ENCODE measurements around the gene LIG3.
"Not testable (repeated sequence)": the region's sequence is repeated elsewhere in the genome, so short reads cannot be mapped to it uniquely, and the experiment has no call there.

Gene LIG3

DNA sequence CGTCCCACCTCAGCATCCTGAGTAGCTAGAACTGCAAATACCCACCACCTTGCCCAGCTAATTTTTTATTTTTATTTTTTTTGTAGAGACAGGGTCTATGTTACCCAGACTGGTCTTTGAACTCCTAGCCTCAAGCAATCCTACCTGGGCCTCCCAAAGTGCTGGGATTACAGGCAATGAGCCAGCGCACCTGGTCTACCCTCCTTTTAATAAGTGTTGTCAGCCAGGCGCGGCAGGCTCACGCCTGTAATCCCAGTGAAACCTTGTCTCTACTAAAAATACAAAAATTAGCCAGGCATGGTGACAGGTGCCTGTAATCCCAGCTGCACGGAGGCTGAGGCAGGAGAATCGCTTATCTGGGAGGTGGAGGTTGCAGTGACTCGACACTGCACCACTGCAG, 63.9 kb downstream of the LIG3 start:
- no peak for DNase-seq (ENCODE audit: low read depth)

DNA sequence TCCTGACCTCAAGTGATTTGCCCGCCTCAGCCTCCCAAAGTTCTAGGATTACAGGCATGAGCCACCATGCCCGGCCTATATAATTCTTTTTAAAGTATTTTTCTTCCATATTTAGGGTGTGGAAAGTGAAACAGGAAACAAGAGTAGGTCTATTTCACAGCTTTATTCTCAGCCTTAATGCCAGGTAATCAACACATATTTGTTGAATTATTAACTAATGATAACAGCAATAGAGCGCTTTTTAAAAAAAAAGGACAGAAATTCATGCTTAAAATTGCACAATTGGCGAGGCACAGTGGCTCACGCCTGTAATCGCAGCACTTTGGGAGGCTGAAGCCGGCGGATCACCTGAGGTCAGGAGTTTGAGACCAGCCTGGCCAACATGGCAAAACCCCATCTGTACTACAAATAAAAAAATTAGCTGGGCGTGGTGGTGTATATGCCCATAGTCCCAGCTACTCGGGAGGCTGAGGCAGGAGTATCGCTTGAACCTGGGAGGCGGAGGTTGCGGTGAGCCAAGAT, 65.2 kb downstream of the LIG3 start:
- not testable (repeated sequence) for DNase-seq (ENCODE audit: low read depth)

DNA sequence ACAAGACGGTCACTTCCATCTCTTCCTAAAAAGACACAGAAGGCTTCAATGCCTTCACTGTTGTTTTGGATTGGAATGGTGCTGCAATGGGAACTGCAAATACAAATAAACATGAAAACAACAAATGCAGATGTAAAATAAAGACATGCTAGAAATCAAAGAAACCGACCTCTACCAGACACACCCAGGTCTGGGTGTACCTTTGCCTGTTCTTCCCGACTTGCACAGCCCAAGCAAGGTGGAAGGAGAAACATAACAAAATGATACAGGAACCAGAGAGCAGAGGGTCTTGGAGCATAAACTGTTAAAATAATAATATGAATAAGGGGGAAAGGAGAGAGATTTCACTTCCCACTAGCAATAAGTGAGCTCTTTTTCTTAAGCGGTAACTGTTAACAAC, 65.9 kb downstream of the LIG3 start:
- no peak for DNase-seq (ENCODE audit: low read depth)

DNA sequence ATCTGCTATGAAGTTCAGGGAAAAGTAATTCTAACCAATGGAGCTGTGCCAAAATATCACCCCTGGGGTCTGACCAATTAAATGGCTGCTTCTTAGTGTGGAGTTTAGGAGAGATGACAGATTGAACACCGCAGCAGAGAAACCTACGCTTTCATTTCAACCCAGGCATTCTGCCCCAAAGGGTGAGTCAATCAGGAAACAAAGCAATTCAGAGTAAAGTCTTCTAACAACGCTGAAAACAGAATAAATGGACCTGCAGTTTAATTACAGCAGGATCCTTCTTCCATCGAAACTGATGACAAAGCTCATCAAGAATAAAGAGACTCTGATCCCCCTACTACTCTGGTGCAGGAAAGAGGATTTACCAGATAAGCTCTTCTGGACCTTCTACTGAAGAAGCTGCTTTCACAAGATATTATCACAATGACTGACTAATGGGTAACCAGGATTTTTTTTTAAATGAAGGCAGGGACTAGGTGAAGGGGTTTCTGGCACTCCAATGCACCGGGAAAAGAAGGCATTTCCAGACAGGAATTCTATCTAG, 66.5 kb downstream of the LIG3 start:
- DNase-seq (ENCODE audit: low read depth), result peak; percentile 42

DNA sequence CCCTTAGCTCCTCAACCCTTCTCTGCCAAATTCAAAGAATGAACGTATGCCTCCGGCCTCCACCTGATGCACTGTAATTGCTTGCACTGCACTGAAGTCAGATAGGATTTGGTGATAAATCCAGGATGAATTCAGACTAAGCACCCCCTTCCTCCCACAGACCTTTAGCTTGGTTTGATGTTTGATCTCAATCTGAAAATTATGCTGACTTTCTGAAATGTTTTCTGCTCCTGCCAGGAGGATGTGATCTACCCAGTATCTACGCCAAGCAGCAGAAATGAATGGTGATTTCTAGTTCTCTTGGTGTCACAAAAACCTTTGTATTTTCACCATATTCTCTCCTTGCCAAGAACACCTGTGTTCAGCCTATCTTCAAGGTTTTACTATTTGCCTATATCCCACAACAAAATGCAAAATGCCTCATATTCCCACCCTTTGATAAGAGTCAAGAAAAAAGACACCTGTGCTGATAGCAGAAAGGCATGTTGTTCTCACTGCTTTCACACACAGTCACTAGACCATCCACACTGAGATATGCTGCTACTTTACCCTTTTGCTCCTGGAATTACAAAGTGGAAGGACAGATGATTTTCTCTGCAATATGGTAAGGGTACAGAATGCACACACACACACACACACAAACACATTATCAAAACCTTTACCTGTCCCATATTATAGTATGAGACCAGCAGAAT, 68.5 kb downstream of the LIG3 start:
- no peak for DNase-seq (ENCODE audit: low read depth)

DNA sequence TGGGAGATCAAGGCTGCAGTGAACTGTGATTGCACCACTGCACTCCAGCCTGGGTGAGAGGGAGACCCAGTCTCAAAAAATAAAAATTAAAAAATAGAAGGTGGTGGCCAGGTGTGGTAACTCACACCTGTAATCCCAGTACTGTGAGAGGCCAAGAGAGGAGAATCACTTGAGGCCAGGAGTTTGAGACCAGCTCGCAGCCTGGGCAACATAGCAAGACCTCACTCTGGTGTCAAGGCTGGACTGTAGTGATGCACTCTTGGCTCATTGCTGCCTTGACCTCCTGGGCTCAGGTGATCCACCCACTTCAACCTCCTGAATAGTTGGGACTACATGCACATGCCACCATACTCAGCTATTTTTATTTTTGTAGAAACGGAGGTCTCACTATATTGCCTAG, 69.9 kb downstream of the LIG3 start:
- no peak for DNase-seq (ENCODE audit: low read depth)

DNA sequence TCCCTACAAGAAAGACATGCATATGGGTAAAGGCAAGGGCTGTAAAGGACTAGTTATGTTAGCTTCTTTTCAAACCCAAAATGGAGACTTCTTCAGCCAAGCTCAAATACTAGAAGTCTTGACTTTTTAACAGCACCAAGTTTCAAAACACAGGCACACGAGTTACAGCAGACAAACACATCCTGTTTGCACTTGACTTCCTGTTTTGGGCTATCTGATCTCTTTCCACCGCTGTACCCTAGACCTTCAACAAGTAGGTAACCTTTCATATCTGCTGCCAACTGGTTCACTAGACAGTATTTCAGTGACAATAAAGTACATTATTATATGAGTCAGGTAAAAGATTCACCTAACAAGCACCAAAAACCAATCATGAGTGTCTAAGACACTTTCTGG, 70.9 kb downstream of the LIG3 start:
- DNase-seq (ENCODE audit: low read depth), result peak; percentile 18

DNA sequence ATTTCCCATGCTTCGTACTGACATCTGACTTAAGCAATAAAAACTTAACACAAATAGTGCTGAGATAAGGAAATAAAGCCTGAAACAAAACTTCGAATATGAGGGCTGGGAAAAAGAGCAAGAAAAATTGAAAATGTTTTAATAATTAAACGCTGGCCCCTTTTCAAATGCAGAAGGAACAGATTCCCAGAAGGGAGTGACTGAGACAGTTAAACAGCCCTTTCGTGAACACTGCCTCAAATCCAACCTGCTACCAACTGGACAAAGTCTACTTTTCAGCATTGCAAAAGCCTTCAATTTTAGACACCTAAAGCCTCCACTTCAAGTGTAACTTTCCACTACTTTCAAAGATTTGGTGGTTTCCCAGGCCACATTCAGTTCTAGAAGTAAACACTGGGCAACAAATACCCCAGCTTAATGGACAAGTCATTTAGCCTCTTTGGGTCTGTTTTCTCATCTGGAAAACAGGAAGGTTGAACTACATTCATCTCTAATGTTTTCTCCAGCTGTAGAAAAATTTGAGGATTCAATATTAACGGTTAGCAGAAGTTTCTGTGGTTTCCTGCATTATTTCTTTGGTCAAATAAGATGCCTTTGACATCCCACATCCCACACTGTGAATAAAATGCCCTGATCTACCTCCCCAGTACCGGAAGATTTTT, 71.4 kb downstream of the LIG3 start:
- DNase-seq (ENCODE audit: low read depth), result no peak

DNA sequence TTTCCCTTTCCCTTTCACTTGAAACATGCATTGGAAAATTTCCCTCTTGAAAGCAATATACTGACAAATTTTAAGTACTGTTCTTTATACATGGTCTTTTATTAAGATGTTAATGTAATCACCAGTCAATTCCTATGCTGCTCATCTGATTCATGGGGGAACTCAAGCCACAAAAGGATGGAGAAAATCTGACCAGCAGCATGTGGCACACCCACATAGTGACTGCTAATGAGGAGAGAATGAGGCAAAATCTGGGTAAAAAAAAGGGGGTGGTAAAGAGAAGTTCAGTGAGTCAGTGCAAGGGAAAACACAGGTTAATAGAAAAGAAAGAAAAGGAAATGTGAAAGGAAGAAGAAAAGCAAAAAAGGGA, 71.9 kb downstream of the LIG3 start:
- DNase-seq (ENCODE audit: low read depth), result no peak

DNA sequence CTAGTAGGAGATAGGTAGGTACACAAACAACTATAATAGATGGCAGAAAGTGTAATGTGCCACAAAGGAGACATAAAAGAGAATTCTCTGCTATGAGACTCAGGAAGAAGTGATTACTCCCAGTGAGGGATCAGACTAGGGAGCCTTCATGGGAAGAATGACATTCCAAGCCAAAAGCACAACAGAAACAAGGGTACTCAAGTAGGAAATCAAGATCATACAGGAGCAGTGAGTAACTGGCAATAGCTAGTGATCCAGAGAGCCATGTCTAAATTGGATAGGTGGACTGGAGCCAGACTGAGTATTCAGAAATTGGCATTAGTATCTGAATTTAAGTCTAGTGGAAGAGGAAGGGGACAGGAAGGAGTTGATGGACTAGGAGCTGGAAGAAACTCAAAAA, 72.5 kb downstream of the LIG3 start:
- no peak for DNase-seq (ENCODE audit: low read depth)

DNA sequence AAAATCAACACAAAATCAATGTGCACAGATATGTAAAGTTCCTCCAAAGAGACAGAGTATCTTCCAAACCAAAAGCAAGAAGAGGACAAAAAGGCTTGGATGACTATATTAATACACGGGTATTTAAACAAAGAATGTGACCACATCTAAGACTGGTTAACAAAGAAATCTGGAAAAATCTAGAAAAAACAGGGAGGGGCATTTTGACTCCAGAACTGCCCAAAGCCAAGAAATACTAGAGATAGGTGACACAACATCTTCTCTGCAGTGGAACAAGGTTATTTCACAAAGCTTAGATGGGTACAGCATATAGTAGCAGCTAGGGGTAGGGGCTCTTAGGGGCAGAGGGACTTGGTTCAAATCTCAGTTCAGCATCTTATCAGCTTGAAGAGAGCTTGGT, 72.9 kb downstream of the LIG3 start:
- no peak for DNase-seq (ENCODE audit: low read depth)

DNA sequence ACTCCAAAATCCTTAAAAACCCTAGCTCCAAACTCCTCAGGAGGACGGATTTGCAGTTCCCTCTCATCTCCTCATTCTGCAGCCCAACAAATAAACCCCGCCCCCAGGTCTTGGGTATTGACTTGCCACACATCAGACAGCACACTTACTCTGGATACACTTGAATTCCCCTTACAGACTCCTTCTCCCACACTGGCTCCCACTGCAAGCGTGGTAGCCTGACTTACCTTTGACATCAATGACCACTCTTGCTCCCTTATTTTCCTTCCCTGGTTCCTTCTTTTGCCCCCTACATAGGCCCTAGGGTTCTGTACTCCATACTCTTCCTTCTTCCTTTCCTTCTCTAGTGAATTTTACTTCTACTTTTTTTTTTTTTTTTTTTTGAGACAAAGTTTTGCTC, 75.7 kb downstream of the LIG3 start:
- DNase-seq (ENCODE audit: low read depth), result no peak

DNA sequence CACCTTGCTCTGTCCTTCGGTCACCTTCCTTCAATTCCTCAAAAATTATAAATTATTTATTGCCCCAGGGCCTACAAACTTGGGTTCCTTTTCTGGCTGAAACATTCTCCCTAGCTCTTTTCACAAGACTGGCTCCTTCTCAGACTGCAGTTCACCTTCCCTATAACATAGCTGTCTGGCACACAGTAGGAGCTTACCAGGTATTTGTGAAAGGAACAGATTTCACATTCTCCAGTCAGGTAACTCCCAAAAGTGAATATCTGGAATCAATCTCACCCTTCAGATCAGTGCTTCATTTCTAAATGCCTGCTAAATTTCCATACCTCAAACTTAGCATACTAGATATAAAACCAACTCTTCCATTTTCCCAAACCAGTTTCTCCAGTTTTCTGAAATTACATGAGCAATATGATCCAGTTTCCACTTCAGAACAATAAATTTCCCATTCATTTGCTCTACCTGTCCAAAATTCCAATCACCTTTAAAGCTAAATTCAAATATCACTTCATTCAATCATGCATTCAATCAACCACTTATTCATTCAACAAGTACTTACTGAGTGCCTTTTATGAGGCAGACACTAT, 77.1 kb downstream of the LIG3 start:
- no peak for DNase-seq (ENCODE audit: low read depth)
